ENCODE measurements around the gene ANKHD1.

The ANKHD1 gene

GRCh38 chr5:140544986-140545385 is 143.4 kb downstream of the ANKHD1 start:
- DNase-seq (ENCODE audit: low read depth) = no peak

GRCh38 chr5:140545606-140546005 is 144.0 kb downstream of the ANKHD1 start:
- no peak for DNase-seq (ENCODE audit: low read depth)

- DNase-seq (ENCODE audit: low read depth) = no peak
These were observed 145.3 kb downstream of the ANKHD1 start for GRCh38 chr5:140546851-140547507.

GRCh38 chr5:140547508-140548299 is 146.1 kb downstream of the ANKHD1 start, which contains the start of gene EIF4EBP3:
Gene EIF4EBP3 (plus strand): TSS chr5:140547662. CDS start chr5:140547738, 76 bp downstream.
- DNase-seq (ENCODE audit: low read depth) = peak; percentile 67

- no peak for DNase-seq (ENCODE audit: low read depth)
These were observed 146.7 kb downstream of the ANKHD1 start for GRCh38 chr5:140548300-140548688.

GRCh38 chr5:140548791-140549190 is 147.2 kb downstream of the ANKHD1 start:
- DNase-seq (ENCODE audit: low read depth) = no peak

- no peak for DNase-seq (ENCODE audit: low read depth)
These were observed 147.9 kb downstream of the ANKHD1 start for GRCh38 chr5:140549237-140550144.

GRCh38 chr5:140550147-140551079 is 148.8 kb downstream of the ANKHD1 start:
- DNase-seq (ENCODE audit: low read depth) = no peak

- DNase-seq (ENCODE audit: low read depth) = no peak
These were observed 150.2 kb downstream of the ANKHD1 start for GRCh38 chr5:140551872-140552271.

GRCh38 chr5:140553657-140554056 is 152.0 kb downstream of the ANKHD1 start:
- no peak for DNase-seq (ENCODE audit: low read depth)

GRCh38 chr5:140554454-140554853 is 152.8 kb downstream of the ANKHD1 start:
- no peak for DNase-seq (ENCODE audit: low read depth)

GRCh38 chr5:140555747-140556312 is 154.2 kb downstream of the ANKHD1 start:
- DNase-seq (ENCODE audit: low read depth) = no peak

GRCh38 chr5:140556438-140556837 is 154.8 kb downstream of the ANKHD1 start:
- DNase-seq (ENCODE audit: low read depth) = no peak

- peak; percentile 77 for DNase-seq (ENCODE audit: low read depth)
These were observed 155.6 kb downstream of the ANKHD1 start, which contains the start of gene SRA1 for GRCh38 chr5:140557136-140557805. Gene SRA1 (minus strand): TSS chr5:140557473. CDS start chr5:140557452, 21 bp downstream.

GRCh38 chr5:140557965-140558364 is 156.3 kb downstream of the ANKHD1 start:
- DNase-seq (ENCODE audit: low read depth) = no peak

- DNase-seq (ENCODE audit: low read depth) = no peak
These were observed 156.9 kb downstream of the ANKHD1 start for GRCh38 chr5:140558542-140558941.

GRCh38 chr5:140560227-140560626 is 158.6 kb downstream of the ANKHD1 start:
- DNase-seq (ENCODE audit: low read depth) = no peak

- no peak for DNase-seq (ENCODE audit: low read depth)
These were observed 160.3 kb downstream of the ANKHD1 start for GRCh38 chr5:140561753-140562523.

- DNase-seq (ENCODE audit: low read depth) = no peak
These were observed 162.0 kb downstream of the ANKHD1 start for GRCh38 chr5:140563596-140563995.
